Measurements from ENCODE around the gene SUGCT.

DNA sequence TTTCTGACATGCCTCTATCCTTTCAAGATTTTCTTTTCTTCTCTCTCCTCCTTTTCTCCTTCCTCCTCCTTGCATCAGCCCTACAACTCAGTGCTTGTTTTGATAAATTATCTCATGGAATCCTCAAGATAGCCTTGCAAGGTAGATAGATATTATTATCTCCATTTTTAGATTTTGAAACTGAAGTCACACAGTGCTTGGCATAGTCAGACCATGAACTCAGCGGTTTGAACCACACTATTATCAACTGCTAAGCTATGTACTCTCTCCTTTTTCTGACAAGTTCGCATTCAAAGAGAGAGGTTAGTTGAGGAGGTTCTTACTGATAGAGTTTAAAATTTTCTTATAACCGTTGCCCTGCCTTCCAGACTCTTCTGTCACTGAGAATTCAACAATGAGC lies 79.1 kb downstream of the SUGCT start:
- no peak for TF ChIP-seq YY1 (IDR thresholded peaks at IDR 0.05; ENCODE audit: insufficient read depth, insufficient read length)
- TF ChIP-seq ZNF274 (IDR thresholded peaks at IDR 0.05; ENCODE audit: low read depth, low read length) = no peak
